Caco-2 (cell line): Measurements from ENCODE around the gene FATE1. TPM values are rescaled to one million over a fixed set of nuclear protein-coding genes. Genes with fewer than 3 reads are reported as not detected.

ENCODE experiments used
- Bru-seq: library from RNA; stranded (reverse); fragments of 400-500 nt; gene quantifications from one replicate; lab custom pipeline; 2021; lab: Mats Ljungman, UMichigan
- BruChase-seq, 2 experiments: library from RNA; stranded (reverse); fragments of 400-500 nt; gene quantifications; one replicate each; lab custom pipeline; 2021; lab: Mats Ljungman, UMichigan
- BruUV-seq: library from RNA; stranded (reverse); fragments of 400-500 nt; replicated peaks from 2 replicates; lab custom pipeline; 2021; lab: Mats Ljungman, UMichigan
- CTCF ChIA-PET: fragments of 300-600 bp; sonication (Branson Sonifier 250); formaldehyde crosslinking; loops from one replicate; lab custom pipeline; 2022; ENCODE audit warnings: antibody characterized with exemption; lab: Charles Lee
- POLR2A ChIA-PET: fragments of 300-600 bp; sonication (Branson Sonifier 250); formaldehyde crosslinking; loops from one replicate; lab custom pipeline; 2022; ENCODE audit warnings: antibody characterized with exemption; lab: Charles Lee
- DNase-seq, 2 experiments: peaks; one replicate each; pipeline versions ENCODE4 v3.0.0 to v3.0.0-alpha.2; 2020 to 2022
- H3K27me3 ChIP-seq: replicated peaks from 2 replicates; pipeline ENCODE4 v1.6.0; 2011; ENCODE audit warnings: low read length; ENCODE audit not compliant: control insufficient read depth, insufficient read depth
- H3K36me3 ChIP-seq: 2 replicates; pipeline ENCODE4 v1.5.1; 2011; ENCODE audit warnings: low read length; ENCODE audit not compliant: control insufficient read depth, insufficient read depth
- H3K4me1 ChIP-seq: fragments of 250-450 bp; sonication (Bioruptor Pico); 2 replicates; pipeline ENCODE4 v1.5.1; 2020; ENCODE audit warnings: mild to moderate bottlenecking
- H3K4me3 ChIP-seq: 2 replicates; pipeline ENCODE4 v1.5.1; 2011; ENCODE audit warnings: low read depth, mild to moderate bottlenecking, control low read depth, low read length
- H3K9me3 ChIP-seq: fragments of 250-450 bp; sonication (Bioruptor Pico); 2 replicates; pipeline ENCODE4 v1.5.1; 2020; ENCODE audit warnings: mild to moderate bottlenecking, moderate library complexity
- H3K27ac Mint-ChIP-seq: one replicate; pipeline ENCODE4 v1.8.0; 2022; ENCODE audit warnings: mixed read lengths; ENCODE audit not compliant: unreplicated experiment
- H3K27me3 Mint-ChIP-seq: one replicate; pipeline ENCODE4 v1.8.0; 2022; ENCODE audit warnings: mixed read lengths; ENCODE audit not compliant: insufficient read depth, unreplicated experiment
- H3K36me3 Mint-ChIP-seq: one replicate; pipeline ENCODE4 v1.8.0; 2022; ENCODE audit warnings: mild to moderate bottlenecking, mixed read lengths; ENCODE audit not compliant: insufficient read depth, unreplicated experiment
- H3K4me1 Mint-ChIP-seq: one replicate; pipeline ENCODE4 v1.8.0; 2022; ENCODE audit warnings: low read depth, mixed read lengths; ENCODE audit not compliant: unreplicated experiment
- H3K4me3 Mint-ChIP-seq: one replicate; pipeline ENCODE4 v1.8.0; 2022; ENCODE audit warnings: mild to moderate bottlenecking, moderate library complexity, mixed read lengths; ENCODE audit not compliant: unreplicated experiment
- H3K9me3 Mint-ChIP-seq: one replicate; pipeline ENCODE4 v1.8.0; 2022; ENCODE audit warnings: mixed read lengths; ENCODE audit not compliant: unreplicated experiment
- intact Hi-C: fragments of 100-400 bp; cut with micrococcal nuclease; formaldehyde crosslinking; loops from one replicate; pipeline ENCODE4 v1.10.0; 2022; ENCODE audit not compliant: unreplicated experiment
- long read RNA-seq: library from polyadenylated mRNA; stranded (forward); transcript quantifications from one replicate; pipeline ENCODE4 v2.0.0, GENCODE V29; 2022
- total RNA-seq: library from RNA; stranded (reverse); gene quantifications from 2 replicates; pipeline ENCODE4 v1.2.3, GENCODE V29; 2022
- TF ChIP-seq, protein P1 (sequence below), 2 experiments: fragments of 200-600 bp in 1 of 2; IDR thresholded peaks; 1 replicate in 1 of 2; 2 replicates in 1 of 2; pipeline versions ENCODE4 v1.5.1 to v1.8.0; 2011 to 2022; ENCODE audit warnings: antibody characterized with exemption in 1 of 2, control low read depth in 1 of 2, inconsistent platforms in 1 of 2, low read depth in 1 of 2, low read length in 1 of 2, mild to moderate bottlenecking in 1 of 2, moderate library complexity in 1 of 2; ENCODE audit not compliant: insufficient read depth in 1 of 2, severe bottlenecking in 1 of 2, unreplicated experiment in 1 of 2

FATE1 gene, protein sequence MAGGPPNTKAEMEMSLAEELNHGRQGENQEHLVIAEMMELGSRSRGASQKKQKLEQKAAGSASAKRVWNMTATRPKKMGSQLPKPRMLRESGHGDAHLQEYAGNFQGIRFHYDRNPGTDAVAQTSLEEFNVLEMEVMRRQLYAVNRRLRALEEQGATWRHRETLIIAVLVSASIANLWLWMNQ
- total RNA-seq (not detected in 2 replicates), Bru-seq, nascent RNA (not detected), BruChase-seq, experiment 1, labeled RNA remaining after a 2-hour chase (not detected), BruChase-seq, experiment 2, labeled RNA remaining after a 6-hour chase (not detected)
- long read RNA-seq: 0 reads

DNA sequence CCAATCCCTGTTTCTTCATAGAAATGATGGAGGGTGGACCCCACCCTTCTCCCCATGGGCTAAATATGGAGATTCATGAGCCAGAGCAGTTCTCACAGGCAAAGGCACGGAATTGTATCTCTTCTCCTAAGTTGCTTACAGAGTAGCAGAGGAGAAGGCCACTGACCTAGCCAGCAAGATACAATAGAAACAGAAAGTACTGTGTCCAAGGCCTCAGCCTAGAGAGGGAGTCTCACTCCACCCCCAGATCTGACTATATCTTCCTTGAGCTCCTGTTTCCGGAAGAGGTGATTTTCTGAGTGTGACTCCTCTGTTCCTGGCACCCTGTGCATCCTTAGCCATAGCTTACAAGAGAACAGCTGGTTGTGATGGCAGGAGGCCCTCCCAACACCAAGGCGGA is at the start of gene FATE1:
TSS of gene FATE1 (plus strand) at position 284 of the 400 bp plus-strand sequence. CDS start at position 369, 85 bp downstream.
- Mint-ChIP-seq H3K4me3 (no peak within 1 kb of the TSS), H3K27ac (no peak within 1 kb of the TSS), H3K36me3 (no peaks in the 10 kb centered on the region), H3K4me1 (no peaks in the 10 kb centered on the region), H3K27me3 (peaks cover 3% of the 10 kb centered on the region), H3K9me3 (no peaks in the 10 kb centered on the region)
- no TSS peak for BruUV-seq
- H3K36me3 ChIP-seq: no peaks in the 10 kb centered on the region
- ChIA-PET CTCF (no interaction called here), POLR2A (no interaction called here)
- intact Hi-C loops: no loop called here
- no peaks in the 10 kb centered on the region for H3K4me1 ChIP-seq
- no peaks in the 10 kb centered on the region for H3K27me3 ChIP-seq
- no peak within 1 kb of the TSS for H3K4me3 ChIP-seq
- TF ChIP-seq, protein P1, sequence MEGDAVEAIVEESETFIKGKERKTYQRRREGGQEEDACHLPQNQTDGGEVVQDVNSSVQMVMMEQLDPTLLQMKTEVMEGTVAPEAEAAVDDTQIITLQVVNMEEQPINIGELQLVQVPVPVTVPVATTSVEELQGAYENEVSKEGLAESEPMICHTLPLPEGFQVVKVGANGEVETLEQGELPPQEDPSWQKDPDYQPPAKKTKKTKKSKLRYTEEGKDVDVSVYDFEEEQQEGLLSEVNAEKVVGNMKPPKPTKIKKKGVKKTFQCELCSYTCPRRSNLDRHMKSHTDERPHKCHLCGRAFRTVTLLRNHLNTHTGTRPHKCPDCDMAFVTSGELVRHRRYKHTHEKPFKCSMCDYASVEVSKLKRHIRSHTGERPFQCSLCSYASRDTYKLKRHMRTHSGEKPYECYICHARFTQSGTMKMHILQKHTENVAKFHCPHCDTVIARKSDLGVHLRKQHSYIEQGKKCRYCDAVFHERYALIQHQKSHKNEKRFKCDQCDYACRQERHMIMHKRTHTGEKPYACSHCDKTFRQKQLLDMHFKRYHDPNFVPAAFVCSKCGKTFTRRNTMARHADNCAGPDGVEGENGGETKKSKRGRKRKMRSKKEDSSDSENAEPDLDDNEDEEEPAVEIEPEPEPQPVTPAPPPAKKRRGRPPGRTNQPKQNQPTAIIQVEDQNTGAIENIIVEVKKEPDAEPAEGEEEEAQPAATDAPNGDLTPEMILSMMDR (IDR thresholded peaks at IDR 0.05; ENCODE audit: insufficient read depth in 1 of 2, low read depth in 1 of 2, low read length in 1 of 2, severe bottlenecking in 1 of 2, unreplicated experiment in 1 of 2): no peak
- no peak for DNase-seq
- no peaks in the 10 kb centered on the region for H3K9me3 ChIP-seq

DNA sequence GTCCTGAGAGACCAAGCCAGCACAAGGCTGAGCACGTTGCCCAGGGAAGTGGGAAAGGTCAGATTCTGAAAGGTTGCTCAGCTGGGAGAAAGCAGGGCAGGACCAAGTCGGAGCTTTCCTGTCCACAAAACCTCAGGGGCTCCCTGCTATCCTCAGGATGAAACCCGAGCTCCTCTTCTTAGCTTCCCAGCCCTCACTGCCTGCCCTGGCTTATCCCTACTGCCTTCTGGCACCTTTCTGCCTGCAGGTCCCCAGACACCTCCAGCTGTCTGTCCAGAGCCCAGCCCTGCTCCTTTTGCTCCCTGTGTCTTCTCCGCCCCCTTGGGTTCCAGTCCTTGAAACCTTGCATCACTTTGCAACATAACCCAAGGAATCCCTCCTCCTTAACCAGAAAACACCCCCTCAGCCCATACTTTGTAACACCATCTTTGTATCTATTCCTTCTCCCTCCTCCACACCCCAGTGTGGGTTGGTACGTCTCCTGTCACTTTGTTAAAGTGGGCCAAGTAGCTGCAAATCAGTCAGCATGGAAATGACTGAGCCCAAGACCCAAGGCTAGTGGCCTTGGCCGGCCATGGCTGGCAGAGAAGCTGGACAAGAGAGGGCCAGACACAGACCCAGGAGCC is 40.6 kb upstream of the FATE1 start:
- no peaks in the 10 kb centered on the region for H3K36me3 ChIP-seq
- ChIA-PET CTCF (no interaction called here), POLR2A (no interaction called here)
- H3K27me3 Mint-ChIP-seq: peaks cover 8% of the 10 kb centered on the region
- no peaks in the 10 kb centered on the region for H3K36me3 Mint-ChIP-seq
- no peaks in the 10 kb centered on the region for H3K9me3 Mint-ChIP-seq
- no peak overlapping the region for H3K4me3 Mint-ChIP-seq
- H3K27me3 ChIP-seq: no peaks in the 10 kb centered on the region
- TF ChIP-seq, protein P1 (IDR thresholded peaks at IDR 0.05; ENCODE audit: insufficient read depth in 1 of 2, low read depth in 1 of 2, low read length in 1 of 2, severe bottlenecking in 1 of 2, unreplicated experiment in 1 of 2): no peak
- no peaks in the 10 kb centered on the region for H3K4me1 Mint-ChIP-seq
- DNase-seq: no peak
- no TSS peak for BruUV-seq
- no peak overlapping the region for H3K4me3 ChIP-seq
- no peaks in the 10 kb centered on the region for H3K9me3 ChIP-seq
- H3K4me1 ChIP-seq: no peaks in the 10 kb centered on the region
- H3K27ac Mint-ChIP-seq: no peak overlapping the region
- intact Hi-C loops: no loop called here

DNA sequence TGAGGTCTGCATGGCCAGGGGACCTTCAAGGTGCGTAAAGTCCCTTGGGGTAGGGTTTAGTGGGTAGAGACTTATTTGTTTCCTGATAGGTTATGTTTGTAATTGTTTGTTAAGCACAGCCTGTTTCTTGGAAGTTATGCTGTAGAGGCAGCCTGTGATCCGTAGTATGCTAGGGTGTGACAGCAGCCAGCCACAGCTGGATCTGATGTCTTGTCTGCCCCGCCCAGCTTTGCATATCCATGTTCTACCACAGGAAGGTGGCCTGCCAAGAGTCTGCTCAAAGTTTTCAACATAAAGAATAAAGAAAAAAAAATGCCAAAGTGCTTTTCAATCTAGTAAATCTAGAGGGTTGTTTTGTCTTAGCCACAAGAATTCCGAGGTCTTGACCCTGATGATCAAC is 39.6 kb upstream of the FATE1 start:
- Mint-ChIP-seq H3K27ac (no peak overlapping the region), H3K4me3 (no peak overlapping the region), H3K4me1 (no peaks in the 10 kb centered on the region), H3K27me3 (peaks cover 8% of the 10 kb centered on the region), H3K36me3 (no peaks in the 10 kb centered on the region), H3K9me3 (no peaks in the 10 kb centered on the region)
- no peak for DNase-seq
- intact Hi-C loops: no loop called here
- ChIA-PET CTCF (no interaction called here), POLR2A (no interaction called here)
- H3K36me3 ChIP-seq: no peaks in the 10 kb centered on the region
- H3K4me3 ChIP-seq: no peak overlapping the region
- TF ChIP-seq, protein P1 (IDR thresholded peaks at IDR 0.05; ENCODE audit: insufficient read depth in 1 of 2, low read depth in 1 of 2, low read length in 1 of 2, severe bottlenecking in 1 of 2, unreplicated experiment in 1 of 2): no peak
- H3K27me3 ChIP-seq: no peaks in the 10 kb centered on the region
- no peaks in the 10 kb centered on the region for H3K4me1 ChIP-seq
- H3K9me3 ChIP-seq: no peaks in the 10 kb centered on the region
- no TSS peak for BruUV-seq
